HEK293T (cell line): ENCODE data around the gene BNC1.

Experiments
- CTCF ChIA-PET: fragments of 350-600 bp; formaldehyde crosslinking; extraction: SDS; loops from one replicate; lab custom pipeline; 2021; ENCODE audit warnings: antibody characterized with exemption, inconsistent platforms; lab: Yijun Ruan, JAX
- POLR2A ChIA-PET: fragments of 350-600 bp; formaldehyde crosslinking; extraction: SDS; loops from one replicate; lab custom pipeline; 2020; ENCODE audit warnings: antibody characterized with exemption, inconsistent platforms; lab: Yijun Ruan, JAX
- DNase-seq: peaks from one replicate; pipeline ENCODE4 v3.0.0; 2012; ENCODE audit warnings: mixed read lengths; ENCODE audit errors: extremely low spot score
- ARNT ChIP-seq: fragments of 450-650 bp; IDR thresholded peaks from 2 replicates; pipeline ENCODE4 v1.6.1; 2017; ENCODE audit warnings: mild to moderate bottlenecking
- BHLHE40 ChIP-seq: fragments of 450-650 bp; IDR thresholded peaks from 2 replicates; pipeline ENCODE4 v1.6.1; 2016; ENCODE audit warnings: mild to moderate bottlenecking, moderate library complexity, borderline replicate concordance
- CTBP1 ChIP-seq: fragments of 450-650 bp; IDR thresholded peaks from 2 replicates; pipeline ENCODE4 v1.6.1; 2016; ENCODE audit warnings: borderline replicate concordance
- ELF4 ChIP-seq: fragments of 450-650 bp; IDR thresholded peaks from 2 replicates; pipeline ENCODE4 v1.6.1; 2017; ENCODE audit warnings: antibody characterized with exemption
- FOXA1 ChIP-seq: fragments of 450-650 bp; IDR thresholded peaks from 2 replicates; pipeline ENCODE4 v1.6.1; 2016; ENCODE audit warnings: mild to moderate bottlenecking
- FOXK2 ChIP-seq: fragments of 450-650 bp; IDR thresholded peaks from 2 replicates; pipeline ENCODE4 v1.6.1; 2016; ENCODE audit warnings: mild to moderate bottlenecking
- FOXM1 ChIP-seq: fragments of 450-650 bp; IDR thresholded peaks from 2 replicates; pipeline ENCODE4 v1.6.1; 2017; ENCODE audit warnings: mild to moderate bottlenecking, borderline replicate concordance
- HDGF ChIP-seq: fragments of 450-650 bp; IDR thresholded peaks from 2 replicates; pipeline ENCODE4 v1.6.1; 2017; ENCODE audit warnings: antibody characterized with exemption, borderline replicate concordance
- L3MBTL2 ChIP-seq: fragments of 450-650 bp; conservative IDR thresholded peaks from 2 replicates; pipeline ENCODE4 v1.6.1; 2016; ENCODE audit warnings: mild to moderate bottlenecking
- LEF1 ChIP-seq: fragments of 450-650 bp; IDR thresholded peaks from 2 replicates; pipeline ENCODE4 v1.6.1; 2017; ENCODE audit warnings: mild to moderate bottlenecking, borderline replicate concordance
- NFRKB ChIP-seq: fragments of 450-650 bp; IDR thresholded peaks from 2 replicates; pipeline ENCODE4 v1.6.1; 2016; ENCODE audit warnings: mild to moderate bottlenecking, moderate library complexity
- PKNOX1 ChIP-seq: fragments of 450-650 bp; IDR thresholded peaks from 2 replicates; pipeline ENCODE4 v1.6.1; 2016
- SP1 ChIP-seq: fragments of 450-650 bp; IDR thresholded peaks from 2 replicates; pipeline ENCODE4 v1.6.1; 2017
- SUZ12 ChIP-seq: fragments of 450-650 bp; IDR thresholded peaks from 2 replicates; pipeline ENCODE4 v1.6.1; 2016; ENCODE audit warnings: mild to moderate bottlenecking
- TARDBP ChIP-seq: fragments of 450-650 bp; IDR thresholded peaks from 2 replicates; pipeline ENCODE4 v1.6.1; 2016
- ZNF384 ChIP-seq: fragments of 450-650 bp; IDR thresholded peaks from 2 replicates; pipeline ENCODE4 v1.6.1; 2016

BNC1 gene

GRCh38 chr15:83283813-83284558 is 478 bp downstream of the BNC1 start:
- TF ChIP-seq TARDBP (no peak), BHLHE40 (no peak), ARNT (no peak), FOXA1 (no peak), ELF4 (no peak), NFRKB (no peak), SUZ12 (no peak), FOXM1 (no peak)
- ChIA-PET POLR2A (no interaction called here), CTCF (no interaction called here)
- peak; percentile 38 for DNase-seq

GRCh38 chr15:83283138-83283812 is 1.2 kb downstream of the BNC1 start:
- CTCF ChIA-PET, result no interaction called here
- POLR2A ChIA-PET, result no interaction called here
- TF ChIP-seq BHLHE40, result no peak
- TF ChIP-seq L3MBTL2, result peak; percentile 38; the same call in 1 of the 2 replicates
- DNase-seq, result peak; percentile 61

- POLR2A ChIA-PET, result no interaction called here
- CTCF ChIA-PET, result no interaction called here
- no peak for TF ChIP-seq LEF1
- TF ChIP-seq BHLHE40, result no peak
- TF ChIP-seq L3MBTL2, result 0 out of 2 replicates have a peak, but pooled peaks have one; percentile 40
- peak; percentile 49 for DNase-seq
Measured at GRCh38 chr15:83282776-83283137, 1.7 kb downstream of the BNC1 start.

- DNase-seq, result no peak
- ChIA-PET CTCF (no interaction called here), POLR2A (no interaction called here)
- no peak for TF ChIP-seq BHLHE40
- TF ChIP-seq TARDBP, result no peak
- TF ChIP-seq HDGF, result no peak
- TF ChIP-seq FOXK2, result no peak
- no peak for TF ChIP-seq LEF1
- TF ChIP-seq ELF4, result no peak
- no peak for TF ChIP-seq L3MBTL2
- no peak for TF ChIP-seq CTBP1
- TF ChIP-seq ZNF384, result no peak
- no peak for TF ChIP-seq SP1
- no peak for TF ChIP-seq SUZ12
- no peak for TF ChIP-seq FOXA1
- TF ChIP-seq NFRKB, result no peak
Measured at GRCh38 chr15:83282141-83282540, 2.3 kb downstream of the BNC1 start.

GRCh38 chr15:83278191-83278590 is 6.3 kb downstream of the BNC1 start:
- ChIA-PET POLR2A (no interaction called here), CTCF (no interaction called here)
- TF ChIP-seq ARNT (no peak), PKNOX1 (no peak), FOXM1 (no peak), FOXA1 (no peak), HDGF (no peak), FOXK2 (no peak)
- no peak for DNase-seq

- POLR2A ChIA-PET, result no interaction called here
- CTCF ChIA-PET, result no interaction called here
- DNase-seq, result no peak
- no peak for TF ChIP-seq ELF4
- no peak for TF ChIP-seq BHLHE40
- no peak for TF ChIP-seq FOXA1
- TF ChIP-seq SUZ12, result no peak
- no peak for TF ChIP-seq ZNF384
- no peak for TF ChIP-seq FOXM1
- TF ChIP-seq HDGF, result no peak
- TF ChIP-seq CTBP1, result no peak
- no peak for TF ChIP-seq LEF1
- TF ChIP-seq PKNOX1, result no peak
- no peak for TF ChIP-seq SP1
- no peak for TF ChIP-seq TARDBP
- no peak for TF ChIP-seq FOXK2
- no peak for TF ChIP-seq L3MBTL2
- no peak for TF ChIP-seq ARNT
Measured at GRCh38 chr15:83276661-83277060, 7.8 kb downstream of the BNC1 start.

GRCh38 chr15:83275412-83275811 is 9.1 kb downstream of the BNC1 start:
- POLR2A ChIA-PET, result no interaction called here
- TF ChIP-seq CTBP1 (no peak), FOXA1 (no peak), SP1 (no peak), L3MBTL2 (no peak)
- DNase-seq, result no peak
- CTCF ChIA-PET, result no interaction called here

GRCh38 chr15:83270176-83270575 is 14.3 kb downstream of the BNC1 start:
- ChIA-PET CTCF (no interaction called here), POLR2A (no interaction called here)
- no peak for TF ChIP-seq TARDBP
- TF ChIP-seq FOXA1, result no peak
- no peak for TF ChIP-seq ELF4
- no peak for TF ChIP-seq FOXK2
- no peak for TF ChIP-seq SUZ12
- no peak for TF ChIP-seq LEF1
- TF ChIP-seq ZNF384, result no peak
- TF ChIP-seq BHLHE40, result no peak
- no peak for TF ChIP-seq NFRKB
- TF ChIP-seq ARNT, result no peak
- no peak for TF ChIP-seq SP1
- no peak for TF ChIP-seq L3MBTL2
- TF ChIP-seq FOXM1, result no peak
- TF ChIP-seq CTBP1, result no peak
- no peak for DNase-seq
